Glutamatergic neuron (in vitro differentiated cells): ENCODE measurements around the gene CDYL2. TPM values are rescaled to one million over a fixed set of nuclear protein-coding genes. Genes with fewer than 3 reads are reported as not detected.

ENCODE experiments used
- DNase-seq: peaks from one replicate; pipeline ENCODE4 v3.0.0; 2022
- H3K27ac Mint-ChIP-seq: one replicate; pipeline ENCODE4 v1.8.0; 2020; ENCODE audit warnings: mild to moderate bottlenecking, mixed read lengths, inconsistent platforms; ENCODE audit not compliant: unreplicated experiment
- H3K27me3 Mint-ChIP-seq: one replicate; pipeline ENCODE4 v1.8.0; 2020; ENCODE audit warnings: mild to moderate bottlenecking, moderate library complexity, mixed read lengths, inconsistent platforms; ENCODE audit not compliant: unreplicated experiment
- H3K36me3 Mint-ChIP-seq: one replicate; pipeline ENCODE4 v1.8.0; 2020; ENCODE audit warnings: mild to moderate bottlenecking, mixed read lengths, inconsistent platforms; ENCODE audit not compliant: unreplicated experiment
- H3K4me1 Mint-ChIP-seq: one replicate; pipeline ENCODE4 v1.8.0; 2020; ENCODE audit warnings: mild to moderate bottlenecking, low read depth, mixed read lengths, inconsistent platforms; ENCODE audit not compliant: unreplicated experiment
- H3K4me3 Mint-ChIP-seq: one replicate; pipeline ENCODE4 v1.8.0; 2020; ENCODE audit warnings: mild to moderate bottlenecking, mixed read lengths, inconsistent platforms; ENCODE audit not compliant: unreplicated experiment
- H3K9me3 Mint-ChIP-seq: one replicate; pipeline ENCODE4 v1.8.0; 2020; ENCODE audit warnings: mild to moderate bottlenecking, moderate library complexity, mixed read lengths, inconsistent platforms; ENCODE audit not compliant: unreplicated experiment
- total RNA-seq: library from RNA; stranded (reverse); fragmentation: NEBNext Ultra II Directional; extraction: Animal tissue kit (Norgen Biotek cat#: 25700); gene quantifications from one replicate; pipeline ENCODE4 v1.2.1, GENCODE V29; 2021; ENCODE audit not compliant: unreplicated experiment
- TF ChIP-seq, protein P1 (sequence below): fragments of 200-600 bp; sonication (generic); IDR thresholded peaks from one replicate; pipeline ENCODE4 v1.5.0; 2021; ENCODE audit not compliant: partially characterized antibody, unreplicated experiment

Gene CDYL2
- total RNA-seq, 1 donor from 2014 or later: 30.5 TPM

- peaks cover 2% of the 10 kb centered on the region for H3K27me3 Mint-ChIP-seq
- H3K4me1 Mint-ChIP-seq: no peaks in the 10 kb centered on the region
- no peak overlapping the region for H3K4me3 Mint-ChIP-seq
- H3K36me3 Mint-ChIP-seq: no peaks in the 10 kb centered on the region
- TF ChIP-seq, protein P1, sequence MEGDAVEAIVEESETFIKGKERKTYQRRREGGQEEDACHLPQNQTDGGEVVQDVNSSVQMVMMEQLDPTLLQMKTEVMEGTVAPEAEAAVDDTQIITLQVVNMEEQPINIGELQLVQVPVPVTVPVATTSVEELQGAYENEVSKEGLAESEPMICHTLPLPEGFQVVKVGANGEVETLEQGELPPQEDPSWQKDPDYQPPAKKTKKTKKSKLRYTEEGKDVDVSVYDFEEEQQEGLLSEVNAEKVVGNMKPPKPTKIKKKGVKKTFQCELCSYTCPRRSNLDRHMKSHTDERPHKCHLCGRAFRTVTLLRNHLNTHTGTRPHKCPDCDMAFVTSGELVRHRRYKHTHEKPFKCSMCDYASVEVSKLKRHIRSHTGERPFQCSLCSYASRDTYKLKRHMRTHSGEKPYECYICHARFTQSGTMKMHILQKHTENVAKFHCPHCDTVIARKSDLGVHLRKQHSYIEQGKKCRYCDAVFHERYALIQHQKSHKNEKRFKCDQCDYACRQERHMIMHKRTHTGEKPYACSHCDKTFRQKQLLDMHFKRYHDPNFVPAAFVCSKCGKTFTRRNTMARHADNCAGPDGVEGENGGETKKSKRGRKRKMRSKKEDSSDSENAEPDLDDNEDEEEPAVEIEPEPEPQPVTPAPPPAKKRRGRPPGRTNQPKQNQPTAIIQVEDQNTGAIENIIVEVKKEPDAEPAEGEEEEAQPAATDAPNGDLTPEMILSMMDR: no peak
- H3K27ac Mint-ChIP-seq: no peak overlapping the region
- no peak for DNase-seq
- H3K9me3 Mint-ChIP-seq: no peaks in the 10 kb centered on the region
These were observed 95.6 kb downstream of the CDYL2 start for GRCh38 chr16:80708823-80709222.

GRCh38 chr16:80707686-80708085 lies 96.7 kb downstream of the CDYL2 start:
- H3K36me3 Mint-ChIP-seq: no peaks in the 10 kb centered on the region
- no peaks in the 10 kb centered on the region for H3K4me1 Mint-ChIP-seq
- no peaks in the 10 kb centered on the region for H3K9me3 Mint-ChIP-seq
- H3K4me3 Mint-ChIP-seq: no peak overlapping the region
- no peak overlapping the region for H3K27ac Mint-ChIP-seq
- H3K27me3 Mint-ChIP-seq: no peaks in the 10 kb centered on the region
- TF ChIP-seq, protein P1: no peak
- no peak for DNase-seq

DNA sequence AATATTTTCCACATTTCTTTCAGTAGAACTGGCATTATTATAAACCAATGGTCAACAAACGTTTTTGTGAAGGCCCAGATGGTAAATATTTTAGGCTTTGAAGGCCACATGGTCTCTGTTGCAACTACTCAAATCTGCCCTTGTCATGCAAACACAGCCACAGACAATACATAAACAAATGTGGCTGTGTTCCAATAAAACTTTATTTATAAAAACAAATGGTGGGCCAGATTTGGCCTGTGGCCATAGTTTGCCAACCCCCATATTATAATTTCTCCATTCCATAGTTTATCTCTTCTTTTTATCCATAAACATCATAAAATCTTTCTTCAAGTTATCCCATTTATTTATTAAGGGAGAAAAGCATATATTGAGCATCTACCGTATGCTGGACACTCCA lies 98.8 kb downstream of the CDYL2 start:
- no peak overlapping the region for H3K27ac Mint-ChIP-seq
- no peak overlapping the region for H3K4me3 Mint-ChIP-seq
- peaks cover 3% of the 10 kb centered on the region for H3K4me1 Mint-ChIP-seq
- H3K9me3 Mint-ChIP-seq: no peaks in the 10 kb centered on the region
- DNase-seq: no peak
- no peaks in the 10 kb centered on the region for H3K36me3 Mint-ChIP-seq
- no peaks in the 10 kb centered on the region for H3K27me3 Mint-ChIP-seq
- TF ChIP-seq, protein P1: no peak

DNA sequence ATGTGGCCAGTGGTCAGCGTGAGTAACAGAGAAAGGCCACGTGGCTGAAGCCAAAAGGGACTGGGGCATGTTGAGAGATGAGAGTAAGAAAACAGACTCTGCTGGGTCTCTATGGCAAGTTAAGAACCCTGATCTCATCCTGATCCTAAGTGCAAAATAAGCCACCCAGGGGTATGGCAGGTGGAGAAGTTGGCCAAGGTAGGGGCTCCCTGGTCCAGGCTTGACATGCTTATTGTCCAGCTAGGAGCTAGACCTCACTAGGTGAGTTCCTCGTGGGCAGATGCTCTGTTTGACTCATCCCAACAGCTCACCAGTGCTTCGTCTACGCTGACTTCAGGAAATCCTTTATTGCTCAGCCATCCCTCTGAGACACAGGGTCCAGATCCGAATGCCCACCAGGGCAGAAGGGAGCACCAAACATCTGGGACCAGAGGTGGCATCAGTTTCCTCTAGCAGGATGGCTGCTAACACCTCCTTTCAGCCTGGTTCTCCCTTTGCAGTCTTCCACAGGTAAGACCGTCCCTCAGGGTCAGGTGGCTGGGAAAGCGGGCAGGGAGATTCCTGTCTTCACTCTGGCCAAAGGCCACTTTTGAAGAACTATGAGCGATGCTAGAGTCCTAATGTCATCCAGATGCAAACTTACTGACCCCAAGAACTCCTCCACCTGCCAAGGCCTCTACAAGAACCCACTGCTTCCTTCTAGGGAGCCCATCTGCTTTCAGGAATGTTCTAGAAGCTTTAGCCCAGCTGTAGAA lies 99.5 kb downstream of the CDYL2 start:
- no peak overlapping the region for H3K4me3 Mint-ChIP-seq
- H3K27me3 Mint-ChIP-seq: no peaks in the 10 kb centered on the region
- no peaks in the 10 kb centered on the region for H3K9me3 Mint-ChIP-seq
- peaks cover 4% of the 10 kb centered on the region for H3K4me1 Mint-ChIP-seq
- TF ChIP-seq, protein P1: no peak
- no peak for DNase-seq
- H3K27ac Mint-ChIP-seq: no peak overlapping the region
- H3K36me3 Mint-ChIP-seq: no peaks in the 10 kb centered on the region
